Epithelial cell of umbilical artery (primary cell): ENCODE results near the gene ZNF274. TPM values are rescaled to one million over a fixed set of nuclear protein-coding genes. Genes with fewer than 3 reads are reported as not detected.

Experiments used
- total RNA-seq: library from RNA; depleted of rRNA; stranded (reverse); fragments of >200 nt; gene quantifications from 2 replicates; pipeline ENCODE4 v1.2.3, GENCODE V29; 2014

The ZNF274 gene
- 15.3 and 19.2 TPM in 2 replicates for total RNA-seq

DNA sequence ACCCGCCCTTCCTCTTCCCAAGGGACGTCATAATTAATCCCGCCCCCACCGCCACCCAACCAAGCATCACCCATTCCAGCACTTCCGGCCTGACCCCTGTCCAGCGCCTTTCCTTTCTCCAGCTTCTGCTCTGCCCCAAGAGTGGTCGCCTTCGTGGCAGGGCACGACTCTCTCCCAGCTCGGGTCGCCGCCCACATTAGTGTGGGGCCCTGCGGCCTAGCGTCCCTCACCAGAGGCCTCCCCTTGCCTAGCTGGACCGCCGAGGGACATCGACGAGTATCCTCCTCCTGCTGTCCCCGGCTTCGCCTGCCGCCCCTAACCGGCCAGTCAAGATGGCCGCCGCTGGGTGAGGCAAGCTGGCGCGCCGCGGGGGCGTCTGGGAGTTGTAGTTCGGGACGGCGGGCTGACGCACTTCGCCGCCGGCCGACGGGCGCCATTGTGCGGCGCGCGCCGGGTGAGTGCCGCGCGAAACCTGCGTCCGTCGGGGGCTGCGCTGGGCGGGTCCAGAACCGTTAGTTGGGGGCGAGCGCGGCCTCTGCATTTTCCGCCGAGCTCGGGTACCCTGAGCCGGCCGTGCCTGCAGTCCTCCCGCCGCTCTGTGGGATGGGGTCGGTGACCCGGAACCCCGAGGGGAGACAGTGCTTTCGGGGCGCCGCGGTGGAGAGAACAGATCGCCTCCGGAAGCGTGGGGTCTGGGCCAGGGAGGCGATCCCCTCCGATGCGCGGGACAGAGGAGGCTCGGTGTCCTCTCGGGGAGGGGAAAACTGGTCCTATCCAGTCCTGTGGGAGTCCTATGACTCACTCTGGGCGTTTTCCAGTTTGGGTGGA is at the start of gene ZNF274:
TSS of gene ZNF274 (plus strand) at position 73 of the 828 bp plus-strand sequence. CDS start 905 bp downstream, outside the sequence.

DNA sequence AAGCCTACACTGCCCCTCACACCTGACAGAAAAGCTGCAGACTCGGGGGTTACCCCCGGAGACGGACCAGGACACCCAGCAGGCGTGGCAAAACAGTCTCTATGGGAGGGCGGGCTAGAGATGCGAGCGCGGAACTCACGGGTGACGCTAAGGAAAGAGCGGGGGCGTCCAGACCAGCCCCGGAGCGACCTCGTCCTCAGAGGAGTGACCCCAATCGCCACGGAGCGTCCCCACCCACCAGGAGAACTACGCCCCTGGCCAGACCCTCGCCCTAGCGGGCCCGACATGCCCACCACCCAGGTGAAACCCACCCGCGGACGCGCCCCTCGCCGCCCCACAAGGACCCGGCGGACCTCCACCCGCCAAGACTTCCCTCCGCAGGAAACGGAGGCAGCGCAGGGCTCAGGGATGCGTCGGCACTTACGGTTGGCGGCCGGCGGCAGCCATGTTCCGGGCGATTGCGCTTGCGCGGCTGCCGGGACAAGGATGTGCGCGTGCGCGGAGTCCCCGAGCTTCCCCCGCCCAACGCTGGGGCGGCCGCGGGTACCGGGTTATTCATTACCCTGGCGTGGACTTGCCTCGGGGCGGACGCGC is 32.4 kb upstream of the ZNF274 start, which contains the start of gene ZNF329:
TSS of gene ZNF329 (minus strand) at position 462 of the 594 bp plus-strand sequence. CDS start 21,286 bp downstream, outside the sequence.

DNA sequence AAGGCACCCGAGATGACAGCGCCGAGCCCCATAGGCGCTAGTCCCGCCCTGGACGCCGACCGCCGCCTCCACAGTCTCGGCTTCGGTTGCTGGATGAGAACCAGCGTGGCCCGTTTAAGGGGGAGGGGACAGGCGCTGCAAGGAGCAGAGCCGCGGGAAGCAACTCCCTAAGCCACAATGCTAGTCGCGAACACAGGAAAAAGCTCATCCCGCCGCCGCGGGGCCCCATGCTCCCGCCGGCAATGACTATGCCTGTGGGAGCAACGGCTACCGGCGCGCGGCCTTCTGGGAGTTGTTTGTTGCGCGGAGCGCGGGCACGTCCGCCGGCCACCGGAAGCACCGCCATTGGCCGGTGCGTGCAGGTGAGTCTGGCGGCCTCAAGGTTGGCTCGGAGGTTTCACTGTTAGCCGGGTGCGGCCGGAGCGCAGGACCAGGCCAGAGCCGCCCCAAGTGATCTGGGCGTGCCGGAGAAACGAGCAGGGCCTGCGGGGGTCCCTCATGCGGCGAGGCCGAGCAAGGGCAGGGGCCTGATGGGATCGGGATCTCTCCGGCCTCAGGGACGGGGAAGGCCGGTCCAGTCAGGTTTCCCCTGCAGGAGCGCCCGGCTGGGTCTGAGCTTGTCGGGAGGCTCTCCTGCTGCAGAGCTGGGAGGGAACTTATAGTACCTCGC is 45.9 kb downstream of the ZNF274 start, which contains the start of gene ZNF544:
TSS of gene ZNF544 (plus strand) at position 330 of the 670 bp plus-strand sequence. CDS start 15,110 bp downstream, outside the sequence.

Other genes starting within 250 kb of the ZNF274 start
- gene ZNF418, start 247.7 kb upstream of the ZNF274 start, total RNA-seq: 1.6 and 2.1 TPM in 2 replicates
- 3.5 and 4.2 TPM in 2 replicates for gene ZNF256, start 235.4 kb upstream of the ZNF274 start, total RNA-seq
- not detected in 2 replicates for gene C19orf18, start 208.5 kb upstream of the ZNF274 start, total RNA-seq
- 8.4 and 9.4 TPM in 2 replicates for gene ZNF606, start 180.2 kb upstream of the ZNF274 start, total RNA-seq
- gene ZSCAN1, start 149.0 kb upstream of the ZNF274 start, total RNA-seq: not detected in 2 replicates
- 0.30 and 0.32 TPM in 2 replicates for gene ZNF135, start 123.8 kb upstream of the ZNF274 start, total RNA-seq
- 11.7 TPM in 2 replicates for gene ZSCAN18, start 84.8 kb upstream of the ZNF274 start, total RNA-seq
- gene ZNF329, start 32.3 kb upstream of the ZNF274 start, total RNA-seq: 8.4 and 9.4 TPM in 2 replicates
- 58.1 and 95.7 TPM in 2 replicates for gene ZNF544, start 45.9 kb downstream of the ZNF274 start, total RNA-seq
- gene ZNF8, start 95.9 kb downstream of the ZNF274 start, total RNA-seq: 3.3 and 3.6 TPM in 2 replicates
- gene ERVK3-1, start 122.3 kb downstream of the ZNF274 start, total RNA-seq: 21.4 and 31.2 TPM in 2 replicates
- 2.1 and 2.3 TPM in 2 replicates for gene ZSCAN22, start 143.9 kb downstream of the ZNF274 start, total RNA-seq
- 3.6 and 6.2 TPM in 2 replicates for gene A1BG, start 170.4 kb downstream of the ZNF274 start, total RNA-seq
- gene ZNF497, start 179.7 kb downstream of the ZNF274 start, total RNA-seq: 0.65 and 1.4 TPM in 2 replicates
- gene ZNF837, start 198.0 kb downstream of the ZNF274 start, total RNA-seq: 1.2 and 2.9 TPM in 2 replicates
- 1,884 and 2,690 TPM in 2 replicates for gene RPS5, start 204.2 kb downstream of the ZNF274 start, total RNA-seq
- gene RNF225, start 212.6 kb downstream of the ZNF274 start, total RNA-seq: not detected in 2 replicates
- 10.8 and 15.3 TPM in 2 replicates for gene ZNF584, start 225.6 kb downstream of the ZNF274 start, total RNA-seq